Muscle layer of duodenum (tissue), 2 donors: ENCODE results near the gene TBC1D19.

Experiments used
- H3K27ac ChIP-seq: one replicate; pipeline ENCODE4 v1.7.0; 2013; ENCODE audit warnings: mild to moderate bottlenecking, low read length
- H3K27me3 ChIP-seq: one replicate; pipeline ENCODE4 v1.7.0; 2013; ENCODE audit warnings: low read depth, mild to moderate bottlenecking, control low read depth, low read length
- H3K36me3 ChIP-seq, 2 donors: one replicate each; pipeline ENCODE4 v1.7.0; 2013; ENCODE audit warnings: low read length in 2 of 2, control low read depth in 1 of 2, mild to moderate bottlenecking in 1 of 2; ENCODE audit not compliant: insufficient read depth in 2 of 2, control insufficient read depth in 1 of 2
- H3K4me1 ChIP-seq, 2 donors: one replicate each; pipeline ENCODE4 v1.7.0; 2013; ENCODE audit warnings: low read length in 2 of 2, mild to moderate bottlenecking in 2 of 2, control low read depth in 1 of 2, moderate library complexity in 1 of 2; ENCODE audit not compliant: insufficient read depth in 2 of 2, control insufficient read depth in 1 of 2
- H3K4me3 ChIP-seq, 2 donors: one replicate each; pipeline ENCODE4 v1.7.0; 2013; ENCODE audit warnings: low read length in 2 of 2, low read depth in 1 of 2, mild to moderate bottlenecking in 1 of 2
- H3K9me3 ChIP-seq, 2 donors: one replicate each; pipeline ENCODE4 v1.7.0; 2013; ENCODE audit warnings: low read length in 2 of 2, control low read depth in 1 of 2, mild to moderate bottlenecking in 1 of 2; ENCODE audit not compliant: control insufficient read depth in 1 of 2
- donor health status: healthy.

Gene TBC1D19

DNA sequence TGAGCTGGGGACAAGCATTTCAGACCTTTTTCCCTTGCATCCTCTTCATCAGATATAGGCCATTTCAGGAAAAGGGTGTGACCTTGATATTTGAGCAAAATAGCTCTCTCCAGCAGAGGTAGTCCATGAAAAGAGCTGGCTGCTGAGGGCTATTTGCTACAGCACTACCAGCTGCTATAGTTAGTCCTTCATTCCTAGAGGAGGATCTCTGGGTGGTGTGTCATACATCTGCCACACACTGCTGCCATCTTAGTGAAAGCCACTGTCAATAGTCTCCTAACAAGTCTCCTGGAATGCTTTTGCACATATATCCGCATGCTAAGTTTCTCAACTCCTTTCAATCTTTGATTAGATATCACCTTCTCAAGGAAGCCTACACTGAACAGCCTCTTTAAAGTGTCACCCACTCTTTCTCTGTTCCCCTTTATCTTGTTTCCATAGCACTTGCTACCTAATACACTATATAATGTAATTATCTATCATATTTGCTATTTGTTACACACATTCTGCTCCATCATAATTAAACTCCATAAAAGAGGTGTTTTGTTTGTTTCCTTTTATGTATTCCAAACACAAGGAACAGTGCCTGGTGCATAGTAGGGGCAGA lies 131.9 kb downstream of the TBC1D19 start:
- no peaks in the 10 kb centered on the region for H3K4me1 ChIP-seq
- H3K27ac ChIP-seq, result no peak overlapping the region

DNA sequence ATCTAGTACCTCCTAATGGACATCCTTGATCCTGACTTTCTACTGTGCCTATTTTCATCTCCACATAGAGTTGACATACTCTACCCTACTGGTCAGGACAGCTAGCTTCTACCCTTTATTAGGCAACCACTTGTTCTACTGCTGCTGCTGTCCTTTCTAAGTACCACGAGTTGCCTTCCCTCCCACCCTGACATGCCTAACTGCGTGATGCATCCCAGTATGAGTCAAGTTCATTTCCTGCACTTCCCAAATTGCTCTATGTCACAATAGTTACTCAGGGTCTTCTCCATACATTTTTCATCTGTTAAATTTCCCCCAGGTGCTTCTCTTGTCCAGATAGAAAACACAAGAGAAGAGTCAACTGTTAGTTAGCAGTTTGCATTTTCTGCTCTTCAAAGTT lies 133.4 kb downstream of the TBC1D19 start:
- H3K27ac ChIP-seq, result no peak overlapping the region
- H3K4me3 ChIP-seq, result no peak overlapping the region
- no peaks in the 10 kb centered on the region for H3K36me3 ChIP-seq
- no peaks in the 10 kb centered on the region for H3K27me3 ChIP-seq
- H3K9me3 ChIP-seq, result no peaks in the 10 kb centered on the region
- no peaks in the 10 kb centered on the region for H3K4me1 ChIP-seq

More for the DNA sequence above, 131.9 kb downstream of the TBC1D19 start:
- no peaks in the 10 kb centered on the region for H3K36me3 ChIP-seq
- no peaks in the 10 kb centered on the region for H3K9me3 ChIP-seq
- H3K27me3 ChIP-seq, result no peaks in the 10 kb centered on the region
- H3K4me3 ChIP-seq, result no peak overlapping the region

- Histone ChIP-seq H3K4me1 (no peaks in the 10 kb centered on the region), H3K36me3 (no peaks in the 10 kb centered on the region), H3K4me3 (no peak overlapping the region), H3K9me3 (no peaks in the 10 kb centered on the region), H3K27me3 (no peaks in the 10 kb centered on the region), H3K27ac (no peak overlapping the region)
Observed at GRCh38 chr4:26719954-26720552, 136.2 kb downstream of the TBC1D19 start.

DNA sequence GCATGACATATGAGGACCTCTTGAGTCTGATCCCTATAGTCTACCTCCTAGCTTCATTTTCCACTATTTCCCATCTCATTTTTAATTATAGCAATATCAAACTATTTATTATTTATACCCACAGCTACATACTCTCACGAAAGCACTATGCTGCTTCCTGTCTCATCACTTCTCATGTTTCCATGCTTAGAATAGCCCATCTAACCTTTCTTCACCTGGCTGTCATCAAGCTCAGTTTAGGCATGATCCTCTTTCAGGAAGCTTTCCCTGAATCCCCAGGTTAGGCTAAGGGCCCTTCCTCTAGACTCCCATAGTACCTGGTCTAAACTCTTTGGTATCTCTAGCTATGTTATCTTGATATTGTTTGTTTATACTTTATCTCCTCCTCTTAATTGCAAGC lies 137.8 kb downstream of the TBC1D19 start:
- H3K4me3 ChIP-seq, result no peak overlapping the region
- H3K27ac ChIP-seq, result no peak overlapping the region
- no peaks in the 10 kb centered on the region for H3K27me3 ChIP-seq
- no peaks in the 10 kb centered on the region for H3K36me3 ChIP-seq
- no peaks in the 10 kb centered on the region for H3K9me3 ChIP-seq
- H3K4me1 ChIP-seq, result no peaks in the 10 kb centered on the region

GRCh38 chr4:26723216-26723615 lies 139.3 kb downstream of the TBC1D19 start:
- Histone ChIP-seq H3K27ac (no peak overlapping the region), H3K36me3 (no peaks in the 10 kb centered on the region), H3K4me1 (no peaks in the 10 kb centered on the region), H3K9me3 (no peaks in the 10 kb centered on the region), H3K27me3 (no peaks in the 10 kb centered on the region), H3K4me3 (no peak overlapping the region)

- H3K36me3 ChIP-seq, result no peaks in the 10 kb centered on the region
- H3K27me3 ChIP-seq, result no peaks in the 10 kb centered on the region
- H3K27ac ChIP-seq, result no peak overlapping the region
- no peak overlapping the region for H3K4me3 ChIP-seq
- H3K9me3 ChIP-seq, result no peaks in the 10 kb centered on the region
- no peaks in the 10 kb centered on the region for H3K4me1 ChIP-seq
Observed at GRCh38 chr4:26724534-26724933, 140.7 kb downstream of the TBC1D19 start.

DNA sequence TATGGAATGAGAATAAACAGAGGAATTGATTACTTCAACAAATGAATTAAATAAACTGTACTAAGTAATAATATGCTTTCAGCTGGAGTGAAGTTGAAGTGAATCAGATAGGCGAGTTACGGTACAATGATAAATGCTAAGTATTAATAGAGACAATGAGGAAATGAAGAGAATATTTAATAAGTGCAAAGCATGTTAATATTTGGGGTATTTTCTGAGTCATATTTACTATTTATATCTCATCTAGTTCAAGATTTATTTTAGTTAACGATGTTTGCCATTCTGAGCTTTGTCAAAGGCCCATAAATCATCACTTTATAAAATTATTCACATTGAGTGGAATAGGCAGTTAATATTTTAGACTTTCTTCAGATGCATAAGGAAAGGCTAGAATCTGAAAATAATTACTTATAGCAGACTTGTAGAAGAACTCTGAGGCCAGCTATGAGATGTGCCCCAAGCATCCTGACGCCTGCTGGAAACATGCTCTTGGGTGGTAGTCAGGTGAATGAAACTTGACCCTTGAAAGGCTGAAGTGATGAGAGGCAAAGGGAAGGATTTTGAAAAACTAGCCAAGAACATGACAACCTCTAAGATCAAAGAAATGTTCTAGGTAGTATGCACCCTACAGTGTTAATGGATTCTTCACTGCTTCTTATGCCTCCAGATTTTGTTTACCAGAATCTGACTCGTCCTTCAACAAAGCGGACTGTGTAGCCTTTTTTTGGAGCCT lies 142.9 kb downstream of the TBC1D19 start:
- no peaks in the 10 kb centered on the region for H3K27me3 ChIP-seq
- no peak overlapping the region for H3K4me3 ChIP-seq
- no peaks in the 10 kb centered on the region for H3K4me1 ChIP-seq
- no peak overlapping the region for H3K27ac ChIP-seq
- H3K36me3 ChIP-seq, result no peaks in the 10 kb centered on the region
- H3K9me3 ChIP-seq, result no peaks in the 10 kb centered on the region

DNA sequence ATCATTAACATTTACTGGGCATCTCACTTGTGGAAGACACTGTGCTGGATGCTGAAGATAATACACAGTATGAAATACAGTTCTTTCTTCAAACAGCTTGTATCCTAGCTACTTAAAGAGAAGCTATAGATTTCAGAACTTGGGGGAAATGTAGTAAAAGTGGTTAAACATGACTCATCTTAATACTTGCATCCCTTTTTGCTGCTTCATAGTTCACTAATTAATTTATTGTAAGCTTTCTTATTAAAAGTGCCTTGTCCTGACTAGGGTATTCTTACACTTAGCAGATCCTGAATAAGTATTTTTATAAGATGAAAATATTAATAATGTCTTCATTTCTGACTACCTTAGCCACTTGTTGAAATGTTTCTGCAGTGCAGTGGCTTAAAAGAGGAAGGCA lies 144.0 kb downstream of the TBC1D19 start:
- Histone ChIP-seq H3K4me1 (no peaks in the 10 kb centered on the region), H3K4me3 (no peak overlapping the region), H3K27ac (no peak overlapping the region), H3K9me3 (no peaks in the 10 kb centered on the region), H3K27me3 (no peaks in the 10 kb centered on the region), H3K36me3 (no peaks in the 10 kb centered on the region)

DNA sequence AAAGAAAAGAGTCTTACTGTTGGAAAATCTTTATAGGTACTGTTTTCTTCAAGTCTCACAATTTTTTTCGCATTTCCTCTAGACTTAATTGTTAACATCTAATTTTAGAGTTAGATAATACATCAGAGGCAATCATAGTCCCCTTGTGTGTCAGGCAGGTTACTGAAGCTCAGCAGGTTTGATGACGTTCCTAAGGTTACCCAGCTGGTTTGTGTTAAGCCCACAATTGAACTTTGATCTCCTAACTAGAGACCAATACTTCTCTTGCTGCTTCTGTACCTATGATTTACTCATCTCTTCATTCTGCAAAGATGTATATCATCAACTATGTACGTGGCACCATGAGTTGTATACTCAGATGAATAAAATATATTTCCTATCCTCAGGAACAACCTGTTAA lies 145.1 kb downstream of the TBC1D19 start:
- Histone ChIP-seq H3K27ac (no peak overlapping the region), H3K9me3 (no peaks in the 10 kb centered on the region), H3K36me3 (no peaks in the 10 kb centered on the region), H3K4me1 (no peaks in the 10 kb centered on the region), H3K4me3 (no peak overlapping the region), H3K27me3 (no peaks in the 10 kb centered on the region)

DNA sequence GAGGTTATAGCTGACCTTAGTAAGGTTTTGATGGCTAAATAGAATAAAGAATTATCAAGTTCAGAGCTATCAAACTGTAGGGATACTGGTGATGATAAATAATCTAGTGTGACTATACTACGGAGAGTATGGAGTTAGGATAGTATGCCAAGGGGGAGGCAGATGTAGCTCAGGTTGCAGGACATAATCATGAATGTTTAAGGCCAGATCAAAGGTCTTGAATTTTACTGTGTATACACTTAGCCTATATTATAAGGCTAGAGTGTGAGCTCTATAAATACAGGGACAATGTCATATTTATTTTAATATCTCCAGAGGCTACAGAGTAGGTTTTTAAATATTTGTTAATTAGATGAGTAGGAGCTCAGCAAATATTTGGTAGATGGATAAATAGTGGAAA lies 145.7 kb downstream of the TBC1D19 start:
- H3K9me3 ChIP-seq, result no peaks in the 10 kb centered on the region
- H3K27me3 ChIP-seq, result no peaks in the 10 kb centered on the region
- no peak overlapping the region for H3K4me3 ChIP-seq
- H3K4me1 ChIP-seq, result no peaks in the 10 kb centered on the region
- H3K27ac ChIP-seq, result no peak overlapping the region
- H3K36me3 ChIP-seq, result no peaks in the 10 kb centered on the region

- H3K36me3 ChIP-seq, result no peaks in the 10 kb centered on the region
- no peak overlapping the region for H3K27ac ChIP-seq
- no peaks in the 10 kb centered on the region for H3K27me3 ChIP-seq
- H3K4me3 ChIP-seq, result no peak overlapping the region
- no peaks in the 10 kb centered on the region for H3K4me1 ChIP-seq
- H3K9me3 ChIP-seq, result no peaks in the 10 kb centered on the region
Observed at GRCh38 chr4:26731351-26732035, 147.6 kb downstream of the TBC1D19 start.
